Thoracic aorta (tissue), 2 donors: Measurements from ENCODE around the gene CCT6A. TPM values are rescaled to one million over a fixed set of nuclear protein-coding genes. Genes with fewer than 3 reads are reported as not detected.

ENCODE experiments used
- ATAC-seq: fragments of 150-250 bp; one replicate; pipeline ENCODE4 v1.8.0; 2017; ENCODE audit warnings: low read depth; ENCODE audit not compliant: insufficient number of reproducible peaks, low FRiP score
- DNase-seq: peaks from one replicate; pipeline ENCODE4 v3.0.0-alpha.2; 2020; ENCODE audit warnings: low spot score
- H3K27ac ChIP-seq, 2 donors: fragments of 200-600 bp; sonication (generic); 1 replicate in 1 of 2; 2 replicates in 1 of 2; pipeline ENCODE4 v1.5.1; 2016; ENCODE audit warnings: mild to moderate bottlenecking in 2 of 2, moderate library complexity in 2 of 2
- H3K27me3 ChIP-seq: fragments of 200-600 bp; sonication (generic); replicated peaks from 2 replicates; pipeline ENCODE4 v1.6.0; 2016; ENCODE audit warnings: mild to moderate bottlenecking; ENCODE audit not compliant: insufficient read depth
- H3K36me3 ChIP-seq: fragments of 200-600 bp; sonication (generic); one replicate; pipeline ENCODE4 v1.5.1; 2016
- H3K4me1 ChIP-seq, 2 donors: fragments of 200-600 bp; sonication (generic); 1 replicate in 1 of 2; 2 replicates in 1 of 2; pipeline versions ENCODE4 v1.5.1 to v1.6.0; 2016; ENCODE audit warnings: low read depth in 2 of 2, mild to moderate bottlenecking in 1 of 2; ENCODE audit not compliant: control insufficient read depth in 1 of 2
- H3K4me3 ChIP-seq: fragments of 200-600 bp; sonication (generic); 2 replicates; pipeline ENCODE4 v1.5.1; 2016; ENCODE audit warnings: mild to moderate bottlenecking
- H3K9me3 ChIP-seq: fragments of 200-600 bp; sonication (generic); 2 replicates; pipeline ENCODE4 v1.5.1; 2016
- CTCF ChIP-seq: fragments of 200-600 bp; sonication (generic); IDR thresholded peaks from one replicate; pipeline ENCODE4 v1.5.1; 2019; ENCODE audit warnings: antibody characterized with exemption
- total RNA-seq, 2 donors: library from RNA; depleted of rRNA; stranded (reverse); fragments of >200 nt; gene quantifications; one replicate each; pipeline versions ENCODE4 v1.1.0 to v1.2.3, GENCODE V29; 2016

CCT6A gene
- total RNA-seq, 2 donors from 2014 or later: 41.8 to 96.9 TPM

GRCh38 chr7:56051053-56051338, 569 bp upstream of the CCT6A start:
- no peak for ATAC-seq
- DNase-seq: no peak
- H3K4me1 ChIP-seq: peaks cover 21 to 55% of the 10 kb centered on the region in 2 donors
- TF ChIP-seq CTCF: no peak
- H3K36me3 ChIP-seq: peaks cover 26% of the 10 kb centered on the region
- H3K4me3 ChIP-seq: peak overlapping the region; percentile 87
- peak overlapping the region; percentile 80 to 88 for H3K27ac ChIP-seq
- H3K9me3 ChIP-seq: no peaks in the 10 kb centered on the region
- no peaks in the 10 kb centered on the region for H3K27me3 ChIP-seq

- H3K27ac ChIP-seq: peak overlapping the region in 1 of 2 donors; percentile 38
- no peaks in the 10 kb centered on the region for H3K9me3 ChIP-seq
- peaks cover 14 to 34% of the 10 kb centered on the region in 2 donors for H3K4me1 ChIP-seq
- ATAC-seq (no peak), DNase-seq (no peak)
- H3K27me3 ChIP-seq: no peaks in the 10 kb centered on the region
- no peak for TF ChIP-seq CTCF
- no peak overlapping the region for H3K4me3 ChIP-seq
- peaks cover 50% of the 10 kb centered on the region for H3K36me3 ChIP-seq
These were observed 1.8 kb downstream of the CCT6A start for GRCh38 chr7:56053379-56053778.

GRCh38 chr7:56053993-56054392, 2.4 kb downstream of the CCT6A start:
- ATAC-seq (no peak), DNase-seq (no peak)
- H3K36me3 ChIP-seq: peaks cover 51% of the 10 kb centered on the region
- no peak overlapping the region for H3K4me3 ChIP-seq
- no peak for TF ChIP-seq CTCF
- no peaks in the 10 kb centered on the region for H3K9me3 ChIP-seq
- H3K27me3 ChIP-seq: no peaks in the 10 kb centered on the region
- H3K4me1 ChIP-seq: peaks cover 14 to 28% of the 10 kb centered on the region in 2 donors
- H3K27ac ChIP-seq: no peak overlapping the region

- Histone ChIP-seq H3K4me1 (peaks cover 8 to 21% of the 10 kb centered on the region in 2 donors), H3K4me3 (no peak overlapping the region), H3K27ac (peak overlapping the region in 1 of 2 donors; percentile 57), H3K36me3 (peaks cover 32% of the 10 kb centered on the region), H3K27me3 (no peaks in the 10 kb centered on the region), H3K9me3 (no peaks in the 10 kb centered on the region)
- ATAC-seq: no peak
- no peak for TF ChIP-seq CTCF
- no peak for DNase-seq
These were observed 10.8 kb downstream of the CCT6A start for GRCh38 chr7:56062382-56062781.

GRCh38 chr7:56063500-56063881, 11.9 kb downstream of the CCT6A start:
- DNase-seq: no peak
- Histone ChIP-seq H3K27ac (peak overlapping the region; percentile 90 to 92), H3K4me3 (peak overlapping the region; percentile 96), H3K9me3 (no peaks in the 10 kb centered on the region), H3K27me3 (no peaks in the 10 kb centered on the region), H3K4me1 (peaks cover 8 to 21% of the 10 kb centered on the region in 2 donors), H3K36me3 (peaks cover 22% of the 10 kb centered on the region)
- TF ChIP-seq CTCF: no peak
- no peak for ATAC-seq
